DMS 273 (cell line): ENCODE results near the gene MCF2L.

ENCODE experiments used
- DNase-seq: peaks from one replicate; lab custom pipeline; 2025; ENCODE audit not compliant: unreplicated experiment; lab: John Stamatoyannopoulos, UW

The MCF2L gene

DNA sequence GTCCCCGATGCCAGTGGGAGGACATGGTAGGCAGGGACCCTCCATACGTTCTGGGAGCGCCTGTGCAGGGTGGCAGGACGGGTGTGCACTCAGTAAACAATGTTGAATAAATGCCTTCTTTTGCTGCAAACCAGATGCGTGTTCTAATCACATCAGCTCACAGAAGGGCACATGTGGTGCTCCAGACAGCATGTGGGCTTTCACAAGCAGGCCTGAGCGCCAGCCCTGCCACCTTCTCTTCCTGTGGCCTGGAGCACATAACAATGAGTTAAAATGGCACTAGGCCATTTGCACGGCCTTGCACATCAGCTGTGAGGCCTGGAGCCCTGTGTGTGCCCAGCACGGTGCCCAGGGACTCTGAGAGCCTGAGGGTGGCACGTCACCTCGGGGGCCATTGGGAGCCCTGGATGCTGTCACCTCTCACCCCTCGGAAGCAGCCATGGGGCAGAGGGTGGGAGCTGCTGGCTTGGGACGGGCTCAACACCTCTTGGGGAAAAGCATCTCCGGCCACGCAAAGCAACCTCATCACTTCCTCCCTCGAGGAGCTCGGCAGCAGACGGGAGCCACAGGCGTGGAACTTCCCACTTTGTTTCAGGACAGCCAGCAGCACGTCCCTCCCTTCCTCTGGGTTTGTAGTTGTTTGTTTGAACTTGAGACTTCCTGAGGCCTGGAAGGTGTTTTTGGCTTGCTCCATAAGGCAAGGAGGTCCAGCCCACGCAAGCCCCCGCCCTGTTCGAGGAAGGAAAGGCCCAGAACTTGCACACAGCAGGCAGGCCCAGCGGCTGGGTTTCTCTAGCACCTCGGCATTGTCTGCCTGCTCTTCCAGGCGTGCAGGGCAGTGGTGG lies 9.8 kb downstream of the MCF2L start:
- no peak for DNase-seq

DNA sequence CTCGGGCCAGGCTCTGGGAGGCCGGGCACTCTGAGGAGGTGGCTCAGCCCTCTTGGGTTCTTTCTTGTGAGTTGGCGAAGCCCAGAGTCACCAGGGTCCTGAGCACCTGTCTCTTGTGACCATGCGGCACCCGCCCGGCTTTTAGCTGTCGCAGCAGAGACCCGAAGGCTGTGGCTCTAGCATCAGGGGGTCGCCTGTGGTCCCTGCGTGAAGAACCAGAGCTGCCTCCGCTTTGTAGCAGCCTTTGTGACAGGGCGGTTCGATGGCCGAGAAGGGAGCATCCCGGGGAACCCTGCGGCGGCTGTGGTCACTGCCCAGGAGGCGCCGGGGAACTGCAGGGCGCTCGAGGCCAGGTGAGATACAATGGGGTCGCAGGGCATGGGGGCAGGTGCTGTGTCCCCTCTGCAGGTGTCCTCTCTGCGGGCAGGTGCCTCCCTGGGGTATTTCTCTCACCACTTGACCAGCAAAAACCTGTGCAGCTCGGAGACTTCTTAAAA lies 10.4 kb downstream of the MCF2L start:
- no peak for DNase-seq

DNA sequence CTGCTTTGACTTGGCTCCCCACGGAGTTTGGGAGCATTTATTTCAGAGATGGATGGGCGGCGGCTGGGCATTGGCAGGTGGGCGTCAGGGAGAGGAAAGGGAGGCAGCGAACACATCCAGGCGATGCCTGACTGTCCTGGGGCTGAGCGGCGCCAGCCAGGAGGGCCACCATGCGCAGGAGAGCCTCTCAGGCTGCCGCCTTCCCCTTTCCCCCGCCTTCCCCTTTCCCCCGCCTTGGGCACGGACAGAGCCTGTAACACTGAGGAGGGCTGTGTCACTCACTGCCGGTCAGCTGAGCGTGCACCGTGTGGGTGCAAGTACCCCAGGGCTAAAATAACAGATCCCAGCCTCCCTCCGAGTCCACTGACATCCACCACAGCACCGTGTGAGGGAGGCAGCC lies 11.4 kb downstream of the MCF2L start:
- DNase-seq = no peak

DNA sequence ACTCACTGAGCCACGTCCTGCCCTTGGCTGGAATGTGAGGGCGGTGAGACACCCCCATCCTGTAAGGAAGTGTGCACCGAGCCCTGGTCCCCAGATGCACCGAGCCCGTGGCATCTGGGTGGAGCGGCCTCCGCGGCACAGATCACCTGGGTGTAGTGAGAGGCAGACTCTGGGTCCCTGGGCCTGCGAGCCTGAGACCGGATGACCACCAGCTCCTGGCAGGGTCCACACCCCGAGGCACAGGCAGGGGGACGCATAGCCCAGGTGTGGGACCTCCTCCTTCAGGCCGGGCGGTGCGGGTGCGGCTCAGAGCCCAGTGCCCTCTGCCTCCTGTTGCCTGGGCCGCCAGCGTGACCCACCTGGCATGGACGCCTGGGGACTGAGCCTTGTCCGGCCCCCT lies 12.4 kb downstream of the MCF2L start:
- no peak for DNase-seq

DNA sequence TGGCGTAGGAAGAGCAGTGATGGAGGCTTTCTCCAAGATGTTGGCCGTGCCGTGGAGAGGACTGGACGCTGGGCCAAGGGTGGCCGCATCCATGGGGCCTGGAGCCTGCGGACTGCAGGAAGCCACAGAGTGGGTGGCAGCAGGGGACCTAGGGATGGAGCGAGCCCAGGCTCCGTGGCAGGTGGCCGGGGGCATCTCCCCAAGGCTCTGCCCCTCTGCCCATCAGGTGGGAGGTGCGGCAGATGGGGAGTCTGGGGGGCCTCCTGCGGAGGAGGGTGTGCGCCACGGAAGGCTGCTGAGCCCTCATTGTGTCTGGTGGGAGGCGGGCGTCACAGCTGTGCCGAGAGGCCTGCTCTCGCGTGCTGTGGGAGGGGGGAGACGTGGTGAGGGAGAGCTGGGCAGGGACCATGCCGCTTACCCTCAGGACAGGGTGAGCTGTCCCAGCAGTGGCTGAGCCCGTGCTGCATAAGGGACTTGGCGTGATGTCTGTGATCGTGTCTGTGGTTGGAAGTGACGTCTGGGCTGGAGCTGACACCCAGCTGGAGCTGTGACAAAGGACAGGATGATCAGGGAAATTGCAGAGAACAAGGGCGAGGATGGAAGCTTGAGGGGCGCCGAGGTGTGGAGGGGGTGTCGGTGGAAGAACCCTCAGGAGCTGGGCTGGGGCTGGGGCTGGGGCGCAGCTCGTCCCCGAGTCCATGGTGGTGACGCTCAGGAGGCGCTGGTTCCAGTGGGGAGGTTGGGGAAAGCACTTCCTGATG lies 13.4 kb downstream of the MCF2L start:
- DNase-seq = no peak

DNA sequence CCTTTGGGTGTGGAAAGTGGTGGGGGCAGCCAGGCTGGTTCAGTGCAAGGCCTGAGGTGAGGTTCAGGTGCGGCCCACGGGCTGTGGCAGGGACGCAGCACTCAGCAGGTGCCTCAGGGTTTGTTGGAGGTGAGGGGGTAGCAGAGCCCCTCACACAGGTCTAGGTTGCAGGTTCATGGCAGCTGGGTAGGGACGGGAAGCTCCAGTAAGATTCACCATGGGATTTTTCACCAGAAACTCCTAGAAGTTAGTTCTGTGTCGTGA lies 14.0 kb downstream of the MCF2L start:
- DNase-seq = no peak

DNA sequence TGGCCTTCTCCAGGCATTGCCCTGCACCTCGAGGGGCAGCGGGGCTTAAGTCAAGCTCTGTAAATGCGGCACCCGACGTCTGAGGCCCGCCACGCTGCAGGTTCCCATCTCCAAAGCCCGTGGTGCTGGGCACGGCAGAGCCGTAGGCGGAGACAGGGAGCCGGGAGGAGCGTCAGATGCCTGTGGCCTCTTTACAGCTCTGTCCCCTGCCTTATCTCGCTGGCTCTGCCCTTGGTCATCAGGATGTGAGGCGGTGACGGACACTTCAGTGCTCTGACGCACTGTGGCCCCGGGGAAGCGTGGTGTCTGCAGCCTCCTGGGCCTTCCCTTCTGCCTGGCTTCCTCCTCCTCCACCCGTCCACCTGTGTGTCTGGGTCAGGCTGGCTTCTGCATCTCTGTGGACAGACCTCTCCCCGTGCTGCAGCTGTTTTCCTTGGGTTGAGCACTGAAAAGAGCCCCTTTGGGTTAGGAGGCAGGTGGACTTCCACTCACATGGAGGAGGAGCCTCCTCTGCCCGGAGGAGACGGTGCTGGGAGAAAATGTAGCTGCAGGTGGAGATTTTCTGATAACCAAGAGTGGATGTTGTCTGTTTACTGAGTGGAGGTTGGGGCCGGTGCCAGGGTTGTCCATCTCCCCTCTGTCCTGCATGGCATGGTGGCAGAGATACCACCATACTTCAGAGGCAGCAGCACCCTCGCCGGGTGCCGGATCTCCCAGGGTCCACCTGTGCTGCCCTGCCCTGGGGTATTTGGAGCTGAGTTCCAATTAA lies 14.6 kb downstream of the MCF2L start:
- DNase-seq = no peak

DNA sequence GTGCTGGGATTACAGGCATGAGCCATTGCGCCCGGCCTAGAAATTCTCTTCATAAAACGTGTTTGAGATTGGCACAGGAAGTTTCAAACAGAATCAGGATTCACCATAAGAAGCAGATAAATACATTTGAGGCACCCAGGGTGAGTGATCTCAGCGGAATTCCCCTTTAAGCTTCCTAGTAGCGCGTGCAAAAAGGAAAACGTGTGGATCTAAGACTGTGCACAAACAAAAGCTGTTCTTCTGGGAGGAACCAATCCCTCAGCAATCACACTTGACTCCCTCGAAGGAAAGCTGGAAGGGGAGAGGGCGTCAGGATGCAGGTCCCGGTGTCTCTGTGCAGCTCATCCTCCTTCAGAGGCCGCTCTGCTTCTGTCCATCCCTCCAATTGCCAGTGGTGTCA lies 15.5 kb downstream of the MCF2L start:
- DNase-seq = no peak

DNA sequence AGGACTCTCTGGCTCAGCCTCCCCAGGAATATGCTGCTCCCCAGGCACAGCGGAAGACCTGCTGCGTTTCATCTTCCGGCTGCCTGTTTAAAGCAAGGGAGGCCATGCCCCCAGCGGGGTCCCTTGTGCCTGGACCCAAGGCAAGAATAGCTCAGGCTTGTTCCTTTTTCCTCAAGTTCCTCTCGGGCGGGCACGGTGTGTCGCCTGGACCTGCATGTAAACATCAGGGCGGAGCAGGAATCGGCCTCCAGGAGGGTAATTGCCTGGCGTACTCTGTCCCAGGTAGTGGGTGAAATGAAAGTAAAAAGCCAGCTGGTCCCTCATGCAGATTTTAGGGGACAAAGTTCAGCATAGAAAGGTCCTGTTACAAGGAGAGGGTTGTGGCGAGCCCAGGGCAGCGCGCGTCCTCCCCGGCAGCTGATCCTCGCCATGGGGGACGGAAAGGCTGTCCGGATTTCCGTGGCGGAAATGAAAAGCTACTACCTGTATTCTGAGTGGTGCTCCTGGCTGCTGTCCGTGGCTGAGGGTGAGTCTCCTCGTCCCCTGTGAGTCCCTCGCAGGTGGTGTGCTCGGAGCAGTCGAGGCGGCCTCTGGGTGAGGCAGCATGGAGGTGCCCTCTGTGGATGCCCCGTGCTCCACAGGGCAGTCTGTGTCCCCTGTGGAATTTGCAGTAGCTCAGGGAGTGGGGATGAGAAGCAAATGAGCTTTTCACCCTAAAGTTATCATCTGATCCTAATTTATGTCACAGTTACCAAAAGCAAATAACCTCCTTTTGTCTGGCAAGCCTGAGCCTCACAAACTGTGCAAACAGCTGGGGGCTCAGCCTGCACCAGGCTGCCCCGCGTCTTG lies 16.2 kb downstream of the MCF2L start:
- DNase-seq = no peak

DNA sequence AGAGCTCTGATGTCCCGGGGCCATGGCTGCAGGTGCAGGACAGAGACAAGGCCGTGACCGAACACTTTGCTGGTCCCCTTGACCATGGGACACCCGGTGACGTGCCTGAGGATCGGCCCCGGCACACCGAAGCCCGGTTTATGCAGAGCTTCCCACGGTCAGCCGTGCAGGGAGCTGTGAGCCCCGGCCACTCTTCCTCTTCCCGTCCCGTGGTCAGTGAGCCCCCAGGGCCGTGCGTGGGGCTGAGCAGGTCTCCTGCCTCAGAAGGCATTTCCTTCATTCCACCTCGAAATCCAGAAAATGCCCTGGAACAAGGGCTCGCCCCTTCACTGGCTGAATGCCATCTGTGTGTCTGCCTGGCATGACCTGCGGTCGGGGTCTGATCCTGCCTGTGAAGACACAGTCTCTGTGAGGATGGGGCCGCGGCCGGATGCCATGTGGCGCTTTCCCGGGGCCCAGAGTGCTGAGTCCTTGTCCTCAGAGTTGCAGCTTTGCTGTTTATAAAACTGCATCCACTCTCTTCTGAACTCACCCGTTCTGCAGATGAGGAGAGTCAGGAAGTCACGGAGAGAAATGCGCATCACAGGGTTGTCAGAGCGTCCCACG lies 16.9 kb downstream of the MCF2L start:
- no peak for DNase-seq

DNA sequence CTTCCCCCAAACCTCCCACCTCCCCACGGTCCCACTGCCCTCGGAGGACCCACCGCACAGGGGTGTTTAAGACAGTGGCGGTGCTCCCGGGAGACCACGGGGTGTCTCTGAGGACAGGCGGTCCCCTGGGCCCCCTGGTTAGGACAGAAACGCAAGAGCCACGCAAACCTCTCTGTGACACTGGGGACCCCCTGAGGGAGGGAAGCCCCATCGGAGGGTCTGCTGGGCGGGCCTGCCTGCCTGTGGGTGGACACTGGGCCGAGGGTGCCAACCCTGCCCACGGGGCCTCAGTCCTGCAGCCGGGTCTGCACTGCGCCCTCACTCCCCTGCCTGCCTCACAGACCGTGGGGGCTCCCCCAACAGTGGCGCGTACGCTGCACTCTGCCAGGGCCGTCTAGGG lies 17.5 kb downstream of the MCF2L start:
- DNase-seq = no peak

DNA sequence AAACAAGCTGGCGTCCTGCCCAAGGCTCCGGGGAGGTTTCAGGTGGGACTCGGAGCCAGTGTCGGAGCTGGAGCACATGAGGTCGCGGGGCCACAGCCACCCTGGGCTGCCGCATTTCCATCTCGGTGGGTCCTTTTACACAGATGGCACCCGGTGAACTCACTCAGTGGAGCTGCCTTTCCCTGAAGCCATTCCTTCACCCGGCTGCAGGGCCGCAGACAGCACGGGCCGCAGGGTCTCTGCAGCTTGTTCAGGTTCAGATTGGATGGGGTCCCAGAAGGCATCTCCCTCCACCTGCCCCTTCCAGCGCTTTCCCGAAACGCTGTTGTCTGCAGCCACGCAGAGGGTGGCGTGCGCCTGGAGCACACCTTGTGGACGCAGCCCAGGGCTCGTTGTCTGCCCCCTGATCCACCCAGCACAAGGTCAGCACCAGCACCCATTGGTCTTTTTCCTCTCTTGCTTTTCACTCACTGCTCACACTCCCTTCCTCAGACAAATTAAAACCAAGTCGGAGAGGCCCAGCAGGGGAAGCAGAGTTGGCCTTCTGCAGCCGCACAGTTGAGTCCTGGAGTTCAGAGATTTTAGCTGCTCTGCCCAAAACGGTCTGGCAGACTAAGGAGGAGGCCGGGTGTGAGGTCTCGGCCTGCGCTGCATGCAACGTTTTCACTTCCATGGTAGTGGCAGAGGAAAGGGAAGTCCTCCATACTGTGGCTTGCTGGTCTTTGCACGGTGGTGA lies 18.1 kb downstream of the MCF2L start:
- DNase-seq = no peak

DNA sequence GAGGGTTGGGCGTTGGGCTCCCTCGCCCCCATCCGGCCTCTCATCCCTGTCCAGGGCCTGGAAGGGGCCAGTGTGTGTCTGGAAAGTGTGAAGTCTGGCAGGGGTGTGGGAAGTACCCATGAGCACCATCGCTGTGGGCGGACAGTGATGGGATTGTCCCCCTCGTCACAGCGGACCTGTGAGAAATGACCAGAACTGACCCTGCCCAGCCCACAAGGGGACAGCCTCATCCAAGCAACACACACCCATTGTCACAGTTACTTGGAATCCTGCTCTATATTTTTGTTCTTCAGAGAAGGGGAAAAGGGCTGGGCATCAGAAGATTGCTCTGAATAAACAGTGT lies 18.6 kb downstream of the MCF2L start:
- no peak for DNase-seq

DNA sequence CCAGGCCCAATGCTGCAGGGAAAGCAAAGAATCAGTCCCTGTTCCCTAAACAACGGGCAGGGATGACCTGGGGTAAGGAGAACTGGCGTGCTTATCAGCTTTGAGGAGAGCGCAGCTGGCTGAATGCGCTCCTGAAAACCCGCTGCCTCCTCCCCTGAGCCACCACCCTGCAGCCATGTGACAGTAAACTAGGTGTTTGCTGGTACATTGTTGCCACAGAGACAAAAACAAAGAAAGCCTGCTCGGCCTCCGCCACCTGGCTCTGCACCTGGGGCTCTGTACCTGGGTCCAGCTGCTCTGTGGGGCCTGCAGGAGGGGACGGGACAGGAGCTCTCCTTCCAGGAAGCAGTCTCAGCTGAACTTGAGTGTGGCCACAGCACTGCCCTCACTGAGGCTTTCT lies 21.8 kb downstream of the MCF2L start:
- peak; percentile 14 for DNase-seq

DNA sequence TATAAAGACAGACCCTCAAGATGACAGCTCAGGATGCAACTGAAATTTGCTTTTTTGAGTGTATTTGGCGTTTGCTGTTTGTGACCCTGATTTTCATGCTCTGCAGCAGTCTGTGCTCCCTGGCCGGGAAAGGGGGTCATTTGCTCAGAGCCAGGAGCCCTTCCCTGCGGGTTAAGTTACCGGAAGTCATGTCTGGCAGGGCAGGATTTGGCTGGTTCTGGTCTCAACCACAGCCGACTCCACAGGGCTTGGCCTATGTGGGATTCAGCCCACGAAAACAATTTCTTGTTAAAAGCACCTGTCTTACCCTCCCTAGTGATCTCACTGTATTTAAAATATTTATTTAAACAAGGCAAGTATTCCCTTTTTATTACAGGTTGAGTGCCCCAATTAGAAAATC lies 22.6 kb downstream of the MCF2L start:
- DNase-seq = no peak

DNA sequence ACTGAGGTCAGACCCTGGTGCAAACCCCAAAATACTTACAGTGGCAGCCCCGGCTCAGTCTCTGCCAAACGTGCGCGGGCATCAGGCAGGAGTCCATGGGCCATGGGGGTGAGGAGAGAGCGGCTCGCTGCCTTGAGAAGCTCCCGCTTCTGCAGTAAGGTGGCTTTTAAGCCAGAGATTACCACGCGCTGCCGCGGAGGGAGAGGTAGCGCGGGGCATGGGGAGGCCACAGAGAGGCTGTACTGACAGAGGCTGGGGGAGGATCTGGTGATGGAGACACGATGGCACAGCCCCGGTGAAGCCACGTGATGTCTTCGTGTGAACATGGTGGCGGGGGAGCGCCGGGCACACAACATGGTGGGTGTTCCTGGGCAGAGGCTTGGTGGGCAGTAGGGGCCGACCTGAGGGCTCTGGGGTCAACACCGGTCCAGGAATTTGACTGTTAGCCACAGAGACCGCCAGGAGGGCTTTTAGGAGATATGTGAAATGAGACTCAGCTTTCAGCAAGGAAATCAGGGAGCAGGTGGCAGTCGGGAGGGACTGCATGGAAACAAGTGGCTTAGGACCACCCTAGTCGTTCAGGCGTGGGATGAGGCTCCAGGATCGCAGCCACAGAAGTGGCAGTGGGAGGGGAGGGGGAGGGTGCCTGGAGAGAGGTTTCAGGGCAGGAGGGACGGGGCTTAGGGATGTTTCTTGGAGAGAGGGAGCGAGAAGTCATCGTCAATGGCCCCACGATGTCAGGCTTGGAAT lies 24.1 kb downstream of the MCF2L start:
- DNase-seq = no peak

DNA sequence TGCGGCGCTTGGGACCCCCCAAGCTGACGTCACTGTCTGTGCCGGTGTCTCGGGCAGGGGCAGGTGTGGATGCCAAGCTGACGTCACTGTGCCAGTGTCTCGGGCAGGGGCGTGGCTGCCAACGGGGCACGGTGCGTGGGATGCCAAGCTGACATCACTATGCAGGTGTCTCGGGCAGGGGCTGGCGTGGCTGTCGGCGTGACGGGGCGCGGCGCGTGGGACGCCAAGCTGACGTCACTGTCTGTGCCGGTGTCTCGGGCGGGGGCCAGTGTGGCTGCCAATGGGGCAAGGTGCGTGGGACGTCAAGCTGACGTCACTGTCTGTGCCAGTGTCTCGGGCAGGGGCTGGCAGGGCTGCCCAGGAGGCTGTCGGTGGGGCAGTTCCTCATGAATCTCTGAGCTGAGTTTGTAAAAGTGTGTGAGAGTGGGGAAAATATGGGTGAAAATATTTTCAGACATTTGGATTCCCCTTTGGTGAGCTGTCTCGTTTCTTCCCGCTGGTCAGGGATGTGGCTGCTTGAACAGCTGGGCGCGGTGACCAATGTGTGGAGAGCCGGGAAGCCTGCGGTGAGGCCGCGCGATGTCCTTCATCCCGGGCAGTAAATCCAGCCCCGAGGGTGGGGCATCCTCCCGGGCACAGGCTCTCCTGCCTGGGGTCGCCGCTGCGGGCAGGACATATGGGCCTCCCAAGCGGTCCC lies 25.2 kb downstream of the MCF2L start:
- no peak for DNase-seq

DNA sequence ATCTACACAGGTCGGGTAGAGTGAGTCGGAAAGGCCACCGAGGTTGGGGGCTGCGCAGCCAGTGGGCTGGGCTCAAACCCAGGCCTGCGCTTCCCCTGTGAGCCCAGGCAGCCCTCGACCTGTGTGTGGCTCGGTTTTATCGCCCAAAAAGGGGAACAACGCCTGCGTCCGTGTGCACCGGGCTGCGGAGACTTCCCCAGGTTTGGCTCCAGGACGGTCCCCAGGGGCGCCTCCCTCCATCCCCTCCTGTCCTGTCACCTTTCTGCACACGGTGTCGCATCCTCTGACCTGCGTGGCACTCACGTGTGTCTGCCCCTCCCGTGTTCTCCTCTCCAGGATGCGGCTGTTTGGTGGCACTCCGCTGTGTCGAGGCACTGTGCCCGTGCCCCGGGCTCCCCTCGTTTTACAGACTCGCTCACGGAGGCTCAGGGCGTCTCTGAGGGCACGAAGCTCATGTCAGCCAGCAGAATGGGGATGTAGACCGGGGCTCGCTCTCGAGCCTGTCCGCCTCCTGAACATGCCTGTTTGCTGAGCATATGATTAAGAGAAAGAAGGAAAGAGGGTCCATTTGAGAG lies 25.9 kb downstream of the MCF2L start:
- no peak for DNase-seq
